SK-N-SH (cell line): ENCODE measurements around the gene MTR. TPM values are rescaled to one million over a fixed set of nuclear protein-coding genes. Genes with fewer than 3 reads are reported as not detected.

Source experiments
- CTCF ChIA-PET: fragments of 300-600, 350-600 bp; formaldehyde crosslinking; extraction: SDS; loops from one replicate; lab custom pipeline; 2021; lab: Yijun Ruan, JAX
- POLR2A ChIA-PET: fragments of 350-600 bp; sonication (Branson Sonifier 250); formaldehyde crosslinking; extraction: SDS; loops from one replicate; lab custom pipeline; 2020; ENCODE audit warnings: antibody characterized with exemption, inconsistent platforms; lab: Yijun Ruan, JAX
- DNase-seq: peaks from one replicate; pipeline ENCODE4 v3.0.0; 2012
- H2AFZ ChIP-seq: fragments of 200-600 bp; sonication (generic); 2 replicates; pipeline ENCODE4 v1.8.1; 2016; ENCODE audit warnings: antibody characterized with exemption, mild to moderate bottlenecking, low read depth
- H3F3A ChIP-seq: fragments of 200-600 bp; sonication (generic); replicated peaks from 2 replicates; pipeline ENCODE3; 2016; ENCODE audit warnings: antibody characterized with exemption, mild to moderate bottlenecking; ENCODE audit not compliant: insufficient read depth
- H3K27ac ChIP-seq, 2 experiments: fragments of 200-500 bp in 1 of 2; fragments of 200-600 bp in 1 of 2; sonication (Bioruptor generic) in 1 of 2; sonication (generic), shearing (Covaris generic) in 1 of 2; 2 replicates each; pipeline versions ENCODE4 v1.5.1 to v1.6.1; 2014 to 2016; ENCODE audit warnings: low read depth in 2 of 2, inconsistent platforms in 1 of 2, low read length in 1 of 2, mild to moderate bottlenecking in 1 of 2, mixed read lengths in 1 of 2
- H3K27me3 ChIP-seq: fragments of 200-600 bp; sonication (generic), shearing (Covaris generic); 2 replicates; pipeline ENCODE4 v1.6.1; 2016; ENCODE audit warnings: mixed run types; ENCODE audit not compliant: insufficient read depth
- H3K36me3 ChIP-seq, 2 experiments: fragments of 200-500 bp in 1 of 2; fragments of 200-600 bp in 1 of 2; sonication (Bioruptor generic) in 1 of 2; sonication (generic) in 1 of 2; replicated peaks in 1 of 2; 2 replicates each; pipeline versions ENCODE3 to v1.5.1; 2014 to 2016; ENCODE audit warnings: low read length in 1 of 2, mild to moderate bottlenecking in 1 of 2; ENCODE audit not compliant: insufficient read depth in 2 of 2, control insufficient read depth in 1 of 2
- H3K4me1 ChIP-seq, 2 experiments: fragments of 200-500 bp in 1 of 2; fragments of 200-600 bp in 1 of 2; sonication (Bioruptor generic) in 1 of 2; sonication (generic), shearing (Covaris generic) in 1 of 2; 2 replicates each; pipeline versions ENCODE4 v1.5.1 to v1.6.1; 2014 to 2016; ENCODE audit warnings: low read depth in 1 of 2, low read length in 1 of 2, mixed run types in 1 of 2; ENCODE audit not compliant: insufficient read depth in 2 of 2, control insufficient read depth in 1 of 2
- H3K4me2 ChIP-seq: fragments of 200-600 bp; sonication (generic), shearing (Covaris generic); 2 replicates; pipeline ENCODE4 v1.6.1; 2017; ENCODE audit warnings: mixed run types
- H3K4me3 ChIP-seq, 2 experiments: fragments of 200-500 bp in 1 of 2; fragments of 200-600 bp in 1 of 2; sonication (Bioruptor generic) in 1 of 2; sonication (generic), shearing (Covaris generic) in 1 of 2; 2 replicates each; pipeline versions ENCODE4 v1.5.1 to v1.8.1; 2014 to 2016; ENCODE audit warnings: low read depth in 2 of 2, inconsistent platforms in 1 of 2, low read length in 1 of 2, mild to moderate bottlenecking in 1 of 2, mixed read lengths in 1 of 2, moderate library complexity in 1 of 2
- H3K79me2 ChIP-seq: fragments of 200-600 bp; sonication (generic); 2 replicates; pipeline ENCODE4 v1.8.1; 2017; ENCODE audit warnings: mild to moderate bottlenecking; ENCODE audit not compliant: insufficient read depth
- H3K9ac ChIP-seq: fragments of 200-600 bp; sonication (generic); 2 replicates; pipeline ENCODE4 v1.6.1; 2017; ENCODE audit warnings: mixed run types
- H3K9me2 ChIP-seq: fragments of 200-600 bp; sonication (generic); 2 replicates; pipeline ENCODE4 v1.6.1; 2017; ENCODE audit warnings: mixed run types
- H3K9me3 ChIP-seq: fragments of 200-600 bp; sonication (generic); 2 replicates; pipeline ENCODE4 v1.6.1; 2017; ENCODE audit warnings: mixed run types, mild to moderate bottlenecking, moderate library complexity
- H4K20me1 ChIP-seq: fragments of 200-600 bp; sonication (generic); 2 replicates; pipeline ENCODE4 v1.6.1; 2017; ENCODE audit warnings: mild to moderate bottlenecking, mixed run types; ENCODE audit not compliant: insufficient read depth
- CHD2 ChIP-seq: fragments of 150-350 bp; IDR thresholded peaks from 2 replicates; pipeline ENCODE4 v1.6.1; 2018; ENCODE audit warnings: low read length; ENCODE audit not compliant: partially characterized antibody
- ELF1 ChIP-seq: IDR thresholded peaks from 2 replicates; pipeline ENCODE4 v1.4.0; 2012
- EP300 ChIP-seq, 2 experiments: IDR thresholded peaks; 2 replicates each; pipeline versions ENCODE4 v1.4.0 to v1.6.1; 2012; ENCODE audit warnings: borderline replicate concordance in 1 of 2, low read depth in 1 of 2, low read length in 1 of 2
- EZH2phosphoT487 ChIP-seq: fragments of 200-600 bp; sonication (generic); IDR thresholded peaks from 2 replicates; pipeline ENCODE4 v1.6.1; 2017; ENCODE audit warnings: low read depth, mixed run types, mild to moderate bottlenecking, antibody characterized with exemption, moderate library complexity, borderline replicate concordance
- FOSL2 ChIP-seq: IDR thresholded peaks from 2 replicates; pipeline ENCODE4 v1.4.0; 2012; ENCODE audit warnings: low read depth, mild to moderate bottlenecking, moderate library complexity, borderline replicate concordance
- FOXM1 ChIP-seq: IDR thresholded peaks from 2 replicates; pipeline ENCODE4 v1.4.0; 2012; ENCODE audit warnings: low read depth, mild to moderate bottlenecking
- GABPA ChIP-seq: IDR thresholded peaks from 2 replicates; pipeline ENCODE4 v1.4.0; 2012; ENCODE audit warnings: low read depth, mild to moderate bottlenecking
- JUND ChIP-seq: IDR thresholded peaks from 2 replicates; pipeline ENCODE4 v1.4.0; 2012
- NFIC ChIP-seq: IDR thresholded peaks from 2 replicates; pipeline ENCODE4 v1.4.0; 2012; ENCODE audit warnings: borderline replicate concordance
- NRF1 ChIP-seq: IDR thresholded peaks from 2 replicates; pipeline ENCODE4 v1.6.1; 2012; ENCODE audit warnings: low read depth, mild to moderate bottlenecking, low read length
- POLR2AphosphoS5 ChIP-seq: IDR thresholded peaks from 2 replicates; pipeline ENCODE4 v1.6.1; 2012; ENCODE audit warnings: low read depth, low read length
- RCOR1 ChIP-seq: fragments of 150-350 bp; IDR thresholded peaks from 2 replicates; pipeline ENCODE4 v1.6.1; 2017; ENCODE audit warnings: antibody characterized with exemption, low read length
- RXRA ChIP-seq: IDR thresholded peaks from 2 replicates; pipeline ENCODE4 v1.4.0; 2012; ENCODE audit warnings: low read depth, mild to moderate bottlenecking, borderline replicate concordance
- SIN3A ChIP-seq: IDR thresholded peaks from 2 replicates; pipeline ENCODE4 v1.6.1; 2012; ENCODE audit warnings: low read depth, mild to moderate bottlenecking, low read length, moderate library complexity, borderline replicate concordance
- TAF1 ChIP-seq: IDR thresholded peaks from 2 replicates; pipeline ENCODE4 v1.6.1; 2012; ENCODE audit warnings: low read depth, mild to moderate bottlenecking, low read length, moderate library complexity, borderline replicate concordance
- TEAD4 ChIP-seq: IDR thresholded peaks from 2 replicates; pipeline ENCODE4 v1.4.0; 2012; ENCODE audit warnings: mild to moderate bottlenecking, borderline replicate concordance; ENCODE audit not compliant: insufficient read depth
- YY1 ChIP-seq: IDR thresholded peaks from 2 replicates; pipeline ENCODE4 v1.4.0; 2012; ENCODE audit warnings: low read depth, mild to moderate bottlenecking
- WGBS: methylation state at CpG from one replicate; pipeline ENCODE4 v1.1.6; 2017; ENCODE audit warnings: low lambda C conversion rate; 5-methylcytosine and 5-hydroxymethylcytosine counted together
- polyA plus RNA-seq, 3 experiments: library from polyadenylated mRNA; depleted of rRNA; stranded (reverse); fragments of >200 nt; gene quantifications; 2 replicates each; pipeline ENCODE4 v1.2.3, GENCODE V29; 2012
- TF ChIP-seq, protein P1 (sequence below): IDR thresholded peaks from 2 replicates; pipeline ENCODE4 v1.4.0; 2012; ENCODE audit warnings: low read depth, borderline replicate concordance
- TF ChIP-seq, protein P2 (sequence below): IDR thresholded peaks from 2 replicates; pipeline ENCODE4 v1.4.0; 2012; ENCODE audit warnings: low read depth
- TF ChIP-seq, protein P3 (sequence below): fragments of 200-600 bp; sonication (generic); IDR thresholded peaks from 2 replicates; pipeline ENCODE4 v1.6.1; 2017; ENCODE audit warnings: antibody characterized with exemption, mild to moderate bottlenecking, moderate library complexity

MTR gene
- polyA plus RNA-seq, 1 of the 3 experiments (the other 2 are of a cell fraction): 5.4 TPM

DNA sequence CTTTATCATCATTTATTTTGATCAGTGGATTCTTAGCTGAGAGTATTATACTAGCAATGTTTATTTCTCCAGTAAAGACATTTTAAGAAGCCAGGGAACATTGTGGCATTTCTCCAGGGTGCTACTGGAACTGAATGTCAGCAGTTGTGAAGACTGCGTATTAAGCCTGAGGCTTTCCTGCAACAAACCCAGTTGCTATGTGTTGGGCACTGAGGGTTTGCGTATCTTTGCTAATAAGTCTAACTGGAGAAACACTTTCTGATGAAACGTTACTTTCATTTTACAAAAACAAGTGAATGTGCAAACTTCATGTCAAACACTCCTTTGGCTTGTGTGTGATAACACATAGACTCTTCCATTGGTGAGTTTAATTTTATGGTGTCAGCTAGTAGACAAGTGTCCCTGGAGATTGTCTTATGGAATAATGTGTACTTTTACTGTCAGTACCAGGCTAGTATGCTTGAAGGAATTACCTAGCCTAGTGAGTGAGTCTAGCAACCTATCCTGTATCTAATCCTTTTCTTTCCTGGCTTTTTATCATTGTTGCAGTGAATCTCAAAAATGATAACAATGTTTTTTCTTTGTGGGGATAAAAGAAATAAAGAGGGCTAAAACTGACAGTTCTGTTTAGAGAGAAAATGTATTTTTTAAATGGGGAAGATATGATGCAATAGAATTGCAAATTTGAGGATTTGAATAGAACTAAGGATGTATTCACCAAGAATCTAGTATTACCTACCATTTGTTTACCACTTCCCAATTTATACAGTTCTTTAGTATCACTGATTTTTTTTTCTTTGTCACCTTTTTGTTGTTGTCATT is 70.1 kb downstream of the MTR start:
- 83% methylated on average over 3 of the region's 3 CpGs for WGBS
- no peak overlapping the region for H3K4me2 ChIP-seq
- H3F3A ChIP-seq: no peaks in the 10 kb centered on the region
- H3K4me3 ChIP-seq: no peak overlapping the region
- peaks cover 63 to 84% of the 10 kb centered on the region in 2 experiments for H3K36me3 ChIP-seq
- no peak overlapping the region for H3K9ac ChIP-seq
- no peak overlapping the region for H3K27ac ChIP-seq
- TF ChIP-seq RXRA: no peak
- TF ChIP-seq, protein P1, sequence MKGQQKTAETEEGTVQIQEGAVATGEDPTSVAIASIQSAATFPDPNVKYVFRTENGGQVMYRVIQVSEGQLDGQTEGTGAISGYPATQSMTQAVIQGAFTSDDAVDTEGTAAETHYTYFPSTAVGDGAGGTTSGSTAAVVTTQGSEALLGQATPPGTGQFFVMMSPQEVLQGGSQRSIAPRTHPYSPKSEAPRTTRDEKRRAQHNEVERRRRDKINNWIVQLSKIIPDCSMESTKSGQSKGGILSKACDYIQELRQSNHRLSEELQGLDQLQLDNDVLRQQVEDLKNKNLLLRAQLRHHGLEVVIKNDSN: no peak
- no peak for TF ChIP-seq FOSL2
- TF ChIP-seq FOXM1: no peak
- no peak for TF ChIP-seq TEAD4
- TF ChIP-seq ELF1: no peak
- TF ChIP-seq SIN3A: no peak
- TF ChIP-seq NFIC: no peak
- no peak for TF ChIP-seq CHD2
- TF ChIP-seq JUND: no peak
- TF ChIP-seq, protein P2, sequence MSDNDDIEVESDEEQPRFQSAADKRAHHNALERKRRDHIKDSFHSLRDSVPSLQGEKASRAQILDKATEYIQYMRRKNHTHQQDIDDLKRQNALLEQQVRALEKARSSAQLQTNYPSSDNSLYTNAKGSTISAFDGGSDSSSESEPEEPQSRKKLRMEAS: no peak
- TF ChIP-seq YY1: no peak
- no peak for TF ChIP-seq NRF1
- TF ChIP-seq, protein P3, sequence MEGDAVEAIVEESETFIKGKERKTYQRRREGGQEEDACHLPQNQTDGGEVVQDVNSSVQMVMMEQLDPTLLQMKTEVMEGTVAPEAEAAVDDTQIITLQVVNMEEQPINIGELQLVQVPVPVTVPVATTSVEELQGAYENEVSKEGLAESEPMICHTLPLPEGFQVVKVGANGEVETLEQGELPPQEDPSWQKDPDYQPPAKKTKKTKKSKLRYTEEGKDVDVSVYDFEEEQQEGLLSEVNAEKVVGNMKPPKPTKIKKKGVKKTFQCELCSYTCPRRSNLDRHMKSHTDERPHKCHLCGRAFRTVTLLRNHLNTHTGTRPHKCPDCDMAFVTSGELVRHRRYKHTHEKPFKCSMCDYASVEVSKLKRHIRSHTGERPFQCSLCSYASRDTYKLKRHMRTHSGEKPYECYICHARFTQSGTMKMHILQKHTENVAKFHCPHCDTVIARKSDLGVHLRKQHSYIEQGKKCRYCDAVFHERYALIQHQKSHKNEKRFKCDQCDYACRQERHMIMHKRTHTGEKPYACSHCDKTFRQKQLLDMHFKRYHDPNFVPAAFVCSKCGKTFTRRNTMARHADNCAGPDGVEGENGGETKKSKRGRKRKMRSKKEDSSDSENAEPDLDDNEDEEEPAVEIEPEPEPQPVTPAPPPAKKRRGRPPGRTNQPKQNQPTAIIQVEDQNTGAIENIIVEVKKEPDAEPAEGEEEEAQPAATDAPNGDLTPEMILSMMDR: no peak
- no peak for TF ChIP-seq POLR2AphosphoS5
- TF ChIP-seq TAF1: no peak
- TF ChIP-seq EZH2phosphoT487: no peak
- TF ChIP-seq GABPA: no peak
- no peak for TF ChIP-seq EP300 (IDR thresholded peaks at IDR 0.05; ENCODE audit: borderline replicate concordance in 1 of 2, low read depth in 1 of 2, low read length in 1 of 2)
- TF ChIP-seq RCOR1: no peak
- H3K4me1 ChIP-seq: no peaks in the 10 kb centered on the region
- H2AFZ ChIP-seq: no peak overlapping the region
- ChIA-PET CTCF (no interaction called here), POLR2A (no interaction called here)
- no peaks in the 10 kb centered on the region; the same call in 1 of the 2 replicates for H3K9me3 ChIP-seq
- H3K79me2 ChIP-seq: no peaks in the 10 kb centered on the region
- H3K27me3 ChIP-seq: no peaks in the 10 kb centered on the region
- DNase-seq: no peak
- no peaks in the 10 kb centered on the region for H3K9me2 ChIP-seq
- H4K20me1 ChIP-seq: no peaks in the 10 kb centered on the region
